ENCODE measurements around the gene SDF4.

SDF4 gene

DNA sequence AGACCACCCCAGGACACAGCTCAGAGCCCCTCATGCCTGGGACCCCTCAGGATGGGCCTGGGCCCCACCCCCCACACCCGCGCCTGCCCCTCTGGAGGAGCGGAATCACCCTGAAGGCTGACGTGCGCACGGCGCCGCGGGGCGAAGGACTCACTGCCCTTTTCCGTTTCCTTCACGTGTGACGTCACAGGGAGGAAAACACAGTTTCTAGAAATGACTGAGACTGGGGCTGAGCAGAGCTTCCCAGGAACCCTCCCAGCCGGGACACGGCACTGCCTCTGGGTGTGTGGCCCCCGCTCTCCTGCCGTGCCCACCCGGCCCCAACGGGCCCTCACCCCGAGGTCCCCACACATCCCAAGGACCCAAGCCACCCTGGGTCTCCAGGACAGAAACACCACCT is 12.5 kb downstream of the SDF4 start:
- H2BK120ac ChIP-seq (ENCODE audit: insufficient read depth, low read length, poor library complexity) = no peak overlapping the region
- no peaks in the 10 kb centered on the region for H3K79me1 ChIP-seq (ENCODE audit: low read length)
- H3K4me2 ChIP-seq (ENCODE audit: low read length) = no peak overlapping the region
- H2AFZ ChIP-seq (ENCODE audit: insufficient read depth, low read length, poor library complexity) = no peak overlapping the region
- H3K14ac ChIP-seq (ENCODE audit: low read length) = no peak overlapping the region
- H2BK12ac ChIP-seq (ENCODE audit: low read length) = no peak overlapping the region
- H3K4ac ChIP-seq (ENCODE audit: low read depth, low read length) = no peak overlapping the region
- no CpG with 5 or more reads among the region's 20 CpGs for WGBS (ENCODE audit: extremely low coverage, insufficient coverage, insufficient read length)
- DNase-seq = no peak
- no peak overlapping the region for H3K18ac ChIP-seq (ENCODE audit: low read length)
- no peak overlapping the region for H3K9ac ChIP-seq (ENCODE audit: low read length)
- no peak overlapping the region for H4K91ac ChIP-seq (ENCODE audit: low read depth, low read length)
- peaks cover 80 to 85% of the 10 kb centered on the region in 2 experiments for H3K36me3 ChIP-seq (ENCODE audit: control insufficient read depth in 1 of 2, insufficient read depth in 2 of 2, low read length in 2 of 2)
- no peak overlapping the region for H3K4me3 ChIP-seq (ENCODE audit: low read depth, low read length)
- no peaks in the 10 kb centered on the region for H3K79me2 ChIP-seq (ENCODE audit: control insufficient read depth, insufficient read depth, low read length, poor library complexity)
- H3K27ac ChIP-seq (ENCODE audit: low read depth, low read length) = no peak overlapping the region
- no peak overlapping the region for H2BK5ac ChIP-seq (ENCODE audit: low read depth, low read length, poor library complexity)
- H2AK5ac ChIP-seq (ENCODE audit: low read length) = no peak overlapping the region
- no peak overlapping the region for H4K12ac ChIP-seq (ENCODE audit: low read depth, low read length)
- peaks cover 3% of the 10 kb centered on the region for H3K9me3 ChIP-seq (ENCODE audit: insufficient read depth, low read depth, low read length)
- no peaks in the 10 kb centered on the region for H3K27me3 ChIP-seq (ENCODE audit: insufficient read depth, low read length)
- H3K4me1 ChIP-seq (ENCODE audit: control insufficient read depth in 1 of 2, insufficient read depth in 2 of 2, low read length in 2 of 2) = no peaks in the 10 kb centered on the region
- no peak overlapping the region for H4K8ac ChIP-seq (ENCODE audit: low read depth, low read length)
- H3K23ac ChIP-seq (ENCODE audit: low read length) = no peak overlapping the region

DNA sequence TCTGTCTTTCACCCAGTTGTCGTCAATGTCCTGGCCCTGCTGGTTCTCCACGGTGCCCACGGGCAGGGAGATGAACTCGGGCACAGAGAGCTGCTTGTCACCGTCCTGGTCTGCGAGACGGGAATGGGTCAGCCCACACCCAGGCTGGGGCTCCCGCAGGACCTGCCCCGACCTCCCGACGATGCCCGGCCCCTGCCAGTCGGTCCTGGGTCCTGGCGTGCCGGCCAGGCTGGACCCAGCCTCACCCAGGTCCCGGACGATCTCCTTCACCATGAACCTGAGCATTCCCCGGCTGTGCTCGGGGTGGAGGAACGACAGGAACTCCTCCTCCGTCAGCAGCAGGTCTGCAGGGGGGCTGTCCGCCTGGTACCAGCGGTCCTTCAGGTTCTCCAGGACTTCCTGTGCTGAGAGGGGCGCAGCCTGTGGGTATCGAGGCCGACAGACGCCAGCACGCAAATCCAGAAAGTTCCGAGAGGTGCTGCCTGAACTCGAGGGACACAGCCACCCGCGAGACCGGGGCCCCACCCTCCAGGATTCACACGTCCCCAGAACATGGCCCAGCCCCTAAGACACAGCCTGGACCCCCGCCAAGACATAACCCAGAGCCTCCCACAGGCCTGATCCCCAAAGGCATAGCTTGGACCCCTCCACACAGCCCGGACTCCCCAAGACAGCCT is 13.1 kb downstream of the SDF4 start:
- no peak overlapping the region for H2AFZ ChIP-seq (ENCODE audit: insufficient read depth, low read length, poor library complexity)
- no peak overlapping the region for H3K4me3 ChIP-seq (ENCODE audit: low read depth, low read length)
- no CpG with 5 or more reads among the region's 36 CpGs for WGBS (ENCODE audit: extremely low coverage, insufficient coverage, insufficient read length)
- no peak overlapping the region for H2BK5ac ChIP-seq (ENCODE audit: low read depth, low read length, poor library complexity)
- no peaks in the 10 kb centered on the region for H3K27me3 ChIP-seq (ENCODE audit: insufficient read depth, low read length)
- no peak overlapping the region for H3K18ac ChIP-seq (ENCODE audit: low read length)
- peaks cover 3% of the 10 kb centered on the region for H3K9me3 ChIP-seq (ENCODE audit: insufficient read depth, low read depth, low read length)
- no peak for DNase-seq
- H3K4me2 ChIP-seq (ENCODE audit: low read length) = no peak overlapping the region
- no peak overlapping the region for H2BK120ac ChIP-seq (ENCODE audit: insufficient read depth, low read length, poor library complexity)
- no peak overlapping the region for H3K9ac ChIP-seq (ENCODE audit: low read length)
- no peaks in the 10 kb centered on the region for H3K4me1 ChIP-seq (ENCODE audit: control insufficient read depth in 1 of 2, insufficient read depth in 2 of 2, low read length in 2 of 2)
- H3K79me2 ChIP-seq (ENCODE audit: control insufficient read depth, insufficient read depth, low read length, poor library complexity) = no peaks in the 10 kb centered on the region
- H2AK5ac ChIP-seq (ENCODE audit: low read length) = no peak overlapping the region
- H3K14ac ChIP-seq (ENCODE audit: low read length) = no peak overlapping the region
- no peak overlapping the region for H4K12ac ChIP-seq (ENCODE audit: low read depth, low read length)
- no peak overlapping the region for H4K91ac ChIP-seq (ENCODE audit: low read depth, low read length)
- H3K4ac ChIP-seq (ENCODE audit: low read depth, low read length) = no peak overlapping the region
- H3K23ac ChIP-seq (ENCODE audit: low read length) = no peak overlapping the region
- H3K27ac ChIP-seq (ENCODE audit: low read depth, low read length) = no peak overlapping the region
- H3K79me1 ChIP-seq (ENCODE audit: low read length) = no peaks in the 10 kb centered on the region
- H3K36me3 ChIP-seq (ENCODE audit: control insufficient read depth in 1 of 2, insufficient read depth in 2 of 2, low read length in 2 of 2) = peaks cover 76 to 81% of the 10 kb centered on the region in 2 experiments
- H2BK12ac ChIP-seq (ENCODE audit: low read length) = no peak overlapping the region
- H4K8ac ChIP-seq (ENCODE audit: low read depth, low read length) = no peak overlapping the region

DNA sequence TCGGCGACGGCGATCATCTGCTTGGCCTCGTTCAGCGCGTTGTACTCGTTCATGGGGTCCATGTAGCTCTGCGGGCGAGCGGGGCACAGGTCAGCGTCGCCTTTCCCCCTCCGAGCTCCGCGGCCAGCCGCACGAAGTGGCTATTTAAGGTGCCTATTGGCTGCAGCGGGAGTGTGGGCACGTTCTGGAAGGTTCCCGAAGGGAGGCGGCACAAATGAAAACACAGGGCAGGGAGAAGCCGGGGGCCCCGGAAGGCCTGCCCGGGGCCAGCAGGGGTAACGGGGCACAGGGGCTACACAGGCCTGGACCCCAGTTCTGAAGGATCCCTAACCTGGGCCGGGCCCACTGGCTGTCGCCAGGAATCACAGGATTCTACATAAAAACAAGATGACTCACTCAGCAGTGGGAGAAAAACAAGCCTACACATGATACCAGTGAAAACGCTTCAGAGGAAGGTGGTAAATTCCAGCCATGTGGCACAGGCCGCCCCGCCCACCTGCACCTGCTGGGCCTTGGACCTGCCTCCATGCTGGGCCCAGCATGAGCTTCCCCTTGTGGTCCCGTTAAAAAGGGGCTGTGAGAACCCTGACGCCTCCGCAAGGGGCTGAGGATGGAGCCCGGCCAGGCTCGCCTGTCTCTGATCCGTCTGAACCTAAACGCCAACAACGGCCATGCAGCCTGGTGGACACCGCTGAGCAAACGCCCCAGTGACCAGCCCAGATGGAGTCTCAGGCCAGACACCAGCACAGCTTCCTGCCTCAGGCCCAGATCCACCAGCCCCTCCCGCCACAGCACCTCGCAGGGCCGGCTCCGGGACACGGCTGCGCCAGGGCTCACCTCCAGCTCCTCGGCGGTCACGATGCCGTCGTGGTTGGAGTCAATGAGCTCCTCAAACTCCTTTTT is 13.9 kb downstream of the SDF4 start:
- Histone ChIP-seq H3K27me3 (ENCODE audit: insufficient read depth, low read length) (no peaks in the 10 kb centered on the region), H3K18ac (ENCODE audit: low read length) (no peak overlapping the region), H3K79me2 (ENCODE audit: control insufficient read depth, insufficient read depth, low read length, poor library complexity) (no peaks in the 10 kb centered on the region), H3K4me1 (ENCODE audit: control insufficient read depth in 1 of 2, insufficient read depth in 2 of 2, low read length in 2 of 2) (no peaks in the 10 kb centered on the region), H2AK5ac (ENCODE audit: low read length) (no peak overlapping the region), H2BK5ac (ENCODE audit: low read depth, low read length, poor library complexity) (no peak overlapping the region), H3K79me1 (ENCODE audit: low read length) (no peaks in the 10 kb centered on the region), H3K9me3 (ENCODE audit: insufficient read depth, low read depth, low read length) (peaks cover 7% of the 10 kb centered on the region), H2AFZ (ENCODE audit: insufficient read depth, low read length, poor library complexity) (no peak overlapping the region), H3K14ac (ENCODE audit: low read length) (no peak overlapping the region), H3K23ac (ENCODE audit: low read length) (no peak overlapping the region), H4K8ac (ENCODE audit: low read depth, low read length) (no peak overlapping the region), H4K12ac (ENCODE audit: low read depth, low read length) (no peak overlapping the region), H4K91ac (ENCODE audit: low read depth, low read length) (no peak overlapping the region), H3K4me2 (ENCODE audit: low read length) (no peak overlapping the region), H2BK12ac (ENCODE audit: low read length) (no peak overlapping the region), H3K4me3 (ENCODE audit: low read depth, low read length) (no peak overlapping the region), H3K27ac (ENCODE audit: low read depth, low read length) (no peak overlapping the region), H3K9ac (ENCODE audit: low read length) (no peak overlapping the region), H3K4ac (ENCODE audit: low read depth, low read length) (no peak overlapping the region), H2BK120ac (ENCODE audit: insufficient read depth, low read length, poor library complexity) (no peak overlapping the region), H3K36me3 (ENCODE audit: control insufficient read depth in 1 of 2, insufficient read depth in 2 of 2, low read length in 2 of 2) (peaks cover 68 to 73% of the 10 kb centered on the region in 2 experiments)
- DNase-seq = no peak
- WGBS (ENCODE audit: extremely low coverage, insufficient coverage, insufficient read length) = no CpG with 5 or more reads among the region's 52 CpGs

DNA sequence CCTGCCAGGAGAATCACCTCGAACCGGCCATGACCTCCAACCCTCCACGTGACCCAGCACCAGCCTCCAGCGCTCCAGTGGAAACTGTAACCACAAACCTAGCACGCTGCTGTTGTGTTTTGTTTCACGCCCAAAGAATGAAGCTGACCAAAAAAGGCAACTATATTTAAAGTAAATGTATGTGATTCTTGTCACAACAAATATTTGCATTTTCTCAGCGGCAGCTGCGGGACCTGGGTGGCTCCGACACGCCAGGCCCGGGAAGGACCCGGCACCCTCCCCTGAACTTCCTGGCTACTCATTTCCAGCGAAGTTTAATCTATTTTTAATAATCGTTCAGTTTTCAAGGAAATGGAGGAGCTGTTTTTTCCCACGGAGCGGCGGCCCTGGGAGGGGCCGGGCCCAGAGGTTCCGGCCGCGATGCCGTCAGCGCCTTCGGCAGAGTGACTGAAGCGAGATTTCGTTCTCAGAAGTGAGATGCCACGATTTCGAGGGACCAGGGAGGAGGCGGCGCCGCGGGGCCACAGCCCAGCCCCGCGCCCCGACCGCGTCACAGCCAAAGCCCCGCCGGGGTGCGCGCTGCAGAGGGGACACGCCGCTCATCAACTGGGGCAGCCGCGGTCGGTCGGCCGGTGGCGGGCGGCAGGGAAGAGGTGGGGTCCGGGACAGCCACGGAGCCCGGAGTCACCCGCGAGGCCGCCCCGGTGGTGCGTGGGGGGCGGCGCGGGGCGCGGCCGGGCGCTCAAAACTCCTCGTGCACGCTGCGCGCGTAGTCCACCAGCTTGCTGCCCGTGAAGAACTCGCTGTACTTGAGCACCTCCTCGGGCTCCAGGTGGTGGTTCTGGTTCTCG is 14.8 kb downstream of the SDF4 start:
- no peaks in the 10 kb centered on the region for H3K79me1 ChIP-seq (ENCODE audit: low read length)
- DNase-seq = no peak
- no peak overlapping the region for H2BK120ac ChIP-seq (ENCODE audit: insufficient read depth, low read length, poor library complexity)
- H3K27ac ChIP-seq (ENCODE audit: low read depth, low read length) = no peak overlapping the region
- WGBS (ENCODE audit: extremely low coverage, insufficient coverage, insufficient read length) = no CpG with 5 or more reads among the region's 74 CpGs
- no peaks in the 10 kb centered on the region for H3K79me2 ChIP-seq (ENCODE audit: control insufficient read depth, insufficient read depth, low read length, poor library complexity)
- H3K18ac ChIP-seq (ENCODE audit: low read length) = no peak overlapping the region
- H3K9me3 ChIP-seq (ENCODE audit: insufficient read depth, low read depth, low read length) = peaks cover 7% of the 10 kb centered on the region
- H4K91ac ChIP-seq (ENCODE audit: low read depth, low read length) = no peak overlapping the region
- no peak overlapping the region for H2BK12ac ChIP-seq (ENCODE audit: low read length)
- H3K27me3 ChIP-seq (ENCODE audit: insufficient read depth, low read length) = no peaks in the 10 kb centered on the region
- H2AK5ac ChIP-seq (ENCODE audit: low read length) = no peak overlapping the region
- H4K8ac ChIP-seq (ENCODE audit: low read depth, low read length) = no peak overlapping the region
- no peak overlapping the region for H3K4ac ChIP-seq (ENCODE audit: low read depth, low read length)
- no peak overlapping the region for H3K4me2 ChIP-seq (ENCODE audit: low read length)
- H2BK5ac ChIP-seq (ENCODE audit: low read depth, low read length, poor library complexity) = no peak overlapping the region
- no peak overlapping the region for H3K4me3 ChIP-seq (ENCODE audit: low read depth, low read length)
- H3K36me3 ChIP-seq (ENCODE audit: control insufficient read depth in 1 of 2, insufficient read depth in 2 of 2, low read length in 2 of 2) = peaks cover 60 to 65% of the 10 kb centered on the region in 2 experiments
- H3K23ac ChIP-seq (ENCODE audit: low read length) = no peak overlapping the region
- H4K12ac ChIP-seq (ENCODE audit: low read depth, low read length) = no peak overlapping the region
- no peaks in the 10 kb centered on the region for H3K4me1 ChIP-seq (ENCODE audit: control insufficient read depth in 1 of 2, insufficient read depth in 2 of 2, low read length in 2 of 2)
- H3K9ac ChIP-seq (ENCODE audit: low read length) = no peak overlapping the region
- no peak overlapping the region for H3K14ac ChIP-seq (ENCODE audit: low read length)
- H2AFZ ChIP-seq (ENCODE audit: insufficient read depth, low read length, poor library complexity) = no peak overlapping the region

All from trophoblast cell (in vitro differentiated cells and primary cell).